ENCODE results near the gene ERVK3-1. TPM values are rescaled to one million over a fixed set of nuclear protein-coding genes. Genes with fewer than 3 reads are reported as not detected.
"Not testable (repeated sequence)": the region's sequence is repeated elsewhere in the genome, so short reads cannot be mapped to it uniquely, and the experiment has no call there.

ERVK3-1 gene, protein sequence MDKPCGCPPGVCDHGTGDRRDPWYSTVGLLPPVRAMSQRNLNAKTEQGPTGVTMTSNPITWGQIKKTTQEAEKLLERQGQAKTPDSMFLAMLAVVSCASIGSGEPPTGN
- polyA plus RNA-seq (2013, experiment 1 of 2), result 56.1 TPM
- 56.2 TPM for polyA plus RNA-seq (2013, experiment 2 of 2)

DNA sequence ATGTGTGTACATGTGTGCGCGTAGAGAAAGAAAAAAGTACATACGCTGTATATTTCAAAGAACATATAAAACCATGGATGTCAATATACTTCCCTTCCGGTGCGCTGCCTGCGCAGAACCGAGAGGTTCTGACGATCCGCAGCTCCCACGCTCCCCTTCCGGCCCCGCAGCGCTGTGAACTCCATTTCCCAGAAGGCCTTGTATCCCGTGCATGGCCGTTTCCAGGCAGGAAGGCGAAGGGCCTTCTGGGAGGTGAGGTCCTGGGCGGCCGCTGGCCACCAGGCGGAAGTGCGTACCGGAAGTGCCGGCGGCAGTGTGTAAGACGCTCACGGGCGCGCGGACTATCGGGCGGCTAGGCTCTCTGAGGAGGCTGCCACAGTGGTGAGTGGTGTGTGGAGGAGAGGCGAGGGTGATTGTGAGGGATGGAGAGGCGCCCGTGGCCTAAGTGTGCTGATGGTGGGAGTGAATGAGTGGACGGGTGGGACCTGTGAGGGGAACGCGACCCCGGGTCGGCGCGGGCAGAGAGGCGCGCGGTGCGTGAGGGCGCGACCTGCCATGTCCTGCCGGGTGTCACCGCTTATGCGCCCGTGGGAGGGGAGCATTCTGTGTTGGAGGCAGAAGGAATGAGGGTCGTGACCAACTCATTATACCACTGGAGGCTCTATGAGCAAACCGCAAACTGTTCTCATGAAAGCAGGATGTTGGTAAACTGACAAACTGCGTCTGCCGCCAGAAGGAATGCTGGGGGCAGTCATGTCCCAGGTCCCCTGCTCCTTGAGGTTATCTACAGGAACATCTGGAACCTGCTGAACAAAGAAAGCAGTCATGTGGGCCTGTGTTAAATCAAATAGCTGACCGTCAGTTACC, at the start of gene ERVK3-1:
TSS of gene ERVK3-1 (plus strand) at position 313 of the 867 bp plus-strand sequence. CDS start 6,792 bp downstream, outside the sequence.
- WGBS (ENCODE audit: extremely low coverage, insufficient coverage, low lambda C conversion rate), result no CpG with 5 or more reads among the region's 55 CpGs
- H3K27ac ChIP-seq (ENCODE audit: low read depth, low read length), result no peak within 1 kb of the TSS
- H3K36me3 ChIP-seq (ENCODE audit: control insufficient read depth, insufficient read depth, low read length), result peaks cover 2% of the 10 kb centered on the region

DNA sequence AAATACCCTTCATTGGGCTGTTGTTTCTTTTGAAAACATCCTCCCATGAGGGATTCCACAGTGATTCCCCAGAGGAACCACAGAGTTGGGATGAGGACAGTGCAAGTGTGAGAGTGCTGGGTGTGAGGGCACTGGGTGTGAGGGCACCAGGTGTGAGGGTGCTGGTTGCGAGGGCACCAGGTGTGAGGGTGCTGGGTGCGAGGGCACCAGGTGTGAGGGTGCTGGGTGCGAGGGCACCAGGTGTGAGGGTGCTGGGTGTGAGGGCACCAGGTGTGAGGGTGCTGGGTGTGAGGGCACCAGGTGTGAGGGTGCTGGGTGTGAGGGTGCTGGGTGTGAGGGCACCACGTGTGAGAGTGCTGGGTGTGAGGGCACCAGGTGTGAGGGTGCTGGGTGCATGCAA, 46.9 kb upstream of the ERVK3-1 start:
- not testable (repeated sequence) for H3K4ac ChIP-seq (ENCODE audit: low read depth, low read length); H3K79me2 ChIP-seq (ENCODE audit: control insufficient read depth, insufficient read depth, low read length); DNase-seq; H3K4me1 ChIP-seq (ENCODE audit: control insufficient read depth, low read depth, low read length); H3K9ac ChIP-seq (ENCODE audit: low read length); H2BK15ac ChIP-seq (replicated peaks; ENCODE audit: low read depth); H2AK5ac ChIP-seq (ENCODE audit: low read length); H3K18ac ChIP-seq (ENCODE audit: low read length); H2BK5ac ChIP-seq (ENCODE audit: low read length); H3K79me1 ChIP-seq (ENCODE audit: low read length); H3K56ac ChIP-seq (ENCODE audit: low read length); H2BK120ac ChIP-seq (ENCODE audit: low read depth, low read length); H4K8ac ChIP-seq (ENCODE audit: low read depth, low read length); H3K27ac ChIP-seq (ENCODE audit: low read depth, low read length); H3K27me3 ChIP-seq (ENCODE audit: insufficient read depth, low read length, poor library complexity); H3K23ac ChIP-seq (ENCODE audit: low read length); H4K5ac ChIP-seq (ENCODE audit: low read length); H3K4me2 ChIP-seq (ENCODE audit: low read length)
- WGBS (ENCODE audit: extremely low coverage, insufficient coverage, low lambda C conversion rate), result no CpG with 5 or more reads among the region's 4 CpGs
- Histone ChIP-seq H3K36me3 (ENCODE audit: control insufficient read depth, insufficient read depth, low read length) (peaks cover 51% of the 10 kb centered on the region), H3K4me3 (ENCODE audit: low read length) (peak overlapping the region; percentile 4)

More for the DNA sequence above, at the start of gene ERVK3-1:
- H3K9ac ChIP-seq (ENCODE audit: low read length), result peak within 1 kb of the TSS; percentile 78
- H2BK15ac ChIP-seq (replicated peaks; ENCODE audit: low read depth), result no peak within 1 kb of the TSS
- no peak within 1 kb of the TSS for H3K4ac ChIP-seq (ENCODE audit: low read depth, low read length)
- no peak within 1 kb of the TSS for H4K8ac ChIP-seq (ENCODE audit: low read depth, low read length)
- H3K18ac ChIP-seq (ENCODE audit: low read length), result no peak within 1 kb of the TSS
- peak within 1 kb of the TSS; percentile 56 for H3K4me2 ChIP-seq (ENCODE audit: low read length)
- no peak within 1 kb of the TSS for H2AK5ac ChIP-seq (ENCODE audit: low read length)
- no peak within 1 kb of the TSS for H2BK5ac ChIP-seq (ENCODE audit: low read length)
- peak; percentile 98 for DNase-seq
- H3K4me1 ChIP-seq (ENCODE audit: control insufficient read depth, low read depth, low read length), result peaks cover 3% of the 10 kb centered on the region
- peak within 1 kb of the TSS; percentile 95 for H3K56ac ChIP-seq (ENCODE audit: low read length)
- H3K23ac ChIP-seq (ENCODE audit: low read length), result no peak within 1 kb of the TSS
- peaks cover 4% of the 10 kb centered on the region for H3K79me2 ChIP-seq (ENCODE audit: control insufficient read depth, insufficient read depth, low read length)
- peak within 1 kb of the TSS; percentile 65 for H3K4me3 ChIP-seq (ENCODE audit: low read length)
- H3K79me1 ChIP-seq (ENCODE audit: low read length), result peaks cover 17% of the 10 kb centered on the region
- H4K5ac ChIP-seq (ENCODE audit: low read length), result no peak within 1 kb of the TSS
- no peaks in the 10 kb centered on the region for H3K27me3 ChIP-seq (ENCODE audit: insufficient read depth, low read length, poor library complexity)
- no peak within 1 kb of the TSS for H2BK120ac ChIP-seq (ENCODE audit: low read depth, low read length)

- Histone ChIP-seq H3K4me3 (ENCODE audit: low read length) (peak overlapping the region; percentile 40), H2BK120ac (ENCODE audit: low read depth, low read length) (no peak overlapping the region), H3K79me2 (ENCODE audit: control insufficient read depth, insufficient read depth, low read length) (no peaks in the 10 kb centered on the region), H3K79me1 (ENCODE audit: low read length) (no peaks in the 10 kb centered on the region), H3K36me3 (ENCODE audit: control insufficient read depth, insufficient read depth, low read length) (peaks cover 39% of the 10 kb centered on the region), H2BK5ac (ENCODE audit: low read length) (no peak overlapping the region), H3K27me3 (ENCODE audit: insufficient read depth, low read length, poor library complexity) (no peaks in the 10 kb centered on the region), H2BK15ac (replicated peaks; ENCODE audit: low read depth) (no peak overlapping the region), H3K4me2 (ENCODE audit: low read length) (no peak overlapping the region), H3K4me1 (ENCODE audit: control insufficient read depth, low read depth, low read length) (no peaks in the 10 kb centered on the region), H4K5ac (ENCODE audit: low read length) (no peak overlapping the region), H3K18ac (ENCODE audit: low read length) (no peak overlapping the region), H3K9ac (ENCODE audit: low read length) (no peak overlapping the region), H3K56ac (ENCODE audit: low read length) (no peak overlapping the region), H3K23ac (ENCODE audit: low read length) (no peak overlapping the region), H4K8ac (ENCODE audit: low read depth, low read length) (no peak overlapping the region), H2AK5ac (ENCODE audit: low read length) (no peak overlapping the region), H3K27ac (ENCODE audit: low read depth, low read length) (no peak overlapping the region), H3K4ac (ENCODE audit: low read depth, low read length) (no peak overlapping the region)
- no CpG with 5 or more reads among the region's 3 CpGs for WGBS (ENCODE audit: extremely low coverage, insufficient coverage, low lambda C conversion rate)
- DNase-seq, result peak; percentile 57
Measured at GRCh38 chr19:58261600-58261967, 43.6 kb upstream of the ERVK3-1 start.

DNA sequence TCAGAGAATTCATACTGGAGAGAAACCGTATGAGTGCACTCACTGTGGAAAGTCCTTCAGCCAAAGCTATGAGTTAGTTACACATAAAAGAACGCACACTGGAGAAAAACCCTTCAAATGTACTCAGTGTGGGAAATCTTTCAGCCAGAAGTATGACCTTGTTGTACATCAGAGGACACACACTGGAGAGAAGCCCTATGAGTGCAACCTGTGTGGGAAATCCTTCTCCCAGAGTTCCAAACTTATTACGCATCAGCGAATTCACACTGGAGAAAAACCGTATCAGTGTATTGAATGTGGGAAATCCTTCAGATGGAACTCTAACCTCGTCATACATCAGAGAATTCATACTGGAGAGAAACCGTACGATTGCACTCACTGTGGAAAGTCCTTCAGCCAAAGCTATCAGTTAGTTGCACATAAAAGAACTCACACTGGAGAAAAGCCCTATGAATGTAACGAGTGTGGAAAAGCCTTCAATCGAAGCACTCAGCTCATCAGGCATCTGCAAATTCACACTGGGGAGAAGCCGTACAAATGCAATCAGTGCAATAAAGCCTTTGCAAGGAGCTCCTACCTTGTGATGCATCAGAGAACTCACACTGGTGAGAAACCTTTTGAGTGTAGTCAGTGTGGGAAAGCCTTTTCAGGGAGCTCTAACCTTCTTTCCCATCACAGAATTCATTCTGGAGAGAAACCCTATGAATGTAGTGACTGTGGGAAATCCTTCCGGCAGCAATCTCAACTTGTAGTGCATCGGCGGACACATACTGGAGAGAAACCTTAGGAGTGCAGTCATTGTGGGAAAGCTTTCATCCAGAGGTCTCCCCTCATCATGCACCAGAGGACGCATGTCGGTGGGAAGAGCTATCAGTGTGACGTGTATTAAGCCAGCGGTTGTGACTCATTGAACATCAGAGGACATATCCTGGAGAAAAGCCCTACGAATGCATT, 42.9 kb upstream of the ERVK3-1 start:
- no peak overlapping the region for H2AK5ac ChIP-seq (ENCODE audit: low read length)
- H3K4me2 ChIP-seq (ENCODE audit: low read length), result no peak overlapping the region
- H2BK5ac ChIP-seq (ENCODE audit: low read length), result no peak overlapping the region
- no peaks in the 10 kb centered on the region for H3K79me2 ChIP-seq (ENCODE audit: control insufficient read depth, insufficient read depth, low read length)
- no peak overlapping the region for H3K27ac ChIP-seq (ENCODE audit: low read depth, low read length)
- H3K36me3 ChIP-seq (ENCODE audit: control insufficient read depth, insufficient read depth, low read length), result peaks cover 37% of the 10 kb centered on the region
- H3K79me1 ChIP-seq (ENCODE audit: low read length), result no peaks in the 10 kb centered on the region
- H3K23ac ChIP-seq (ENCODE audit: low read length), result no peak overlapping the region
- H3K56ac ChIP-seq (ENCODE audit: low read length), result no peak overlapping the region
- no peak overlapping the region for H3K18ac ChIP-seq (ENCODE audit: low read length)
- no peak overlapping the region for H2BK15ac ChIP-seq (replicated peaks; ENCODE audit: low read depth)
- H2BK120ac ChIP-seq (ENCODE audit: low read depth, low read length), result no peak overlapping the region
- no peaks in the 10 kb centered on the region for H3K4me1 ChIP-seq (ENCODE audit: control insufficient read depth, low read depth, low read length)
- no peak overlapping the region for H3K4ac ChIP-seq (ENCODE audit: low read depth, low read length)
- WGBS (ENCODE audit: extremely low coverage, insufficient coverage, low lambda C conversion rate), result no CpG with 5 or more reads among the region's 19 CpGs
- H3K4me3 ChIP-seq (ENCODE audit: low read length), result peak overlapping the region; percentile 67
- no peaks in the 10 kb centered on the region for H3K27me3 ChIP-seq (ENCODE audit: insufficient read depth, low read length, poor library complexity)
- peak; percentile 65 for DNase-seq
- H4K5ac ChIP-seq (ENCODE audit: low read length), result no peak overlapping the region
- H3K9ac ChIP-seq (ENCODE audit: low read length), result no peak overlapping the region
- H4K8ac ChIP-seq (ENCODE audit: low read depth, low read length), result no peak overlapping the region

DNA sequence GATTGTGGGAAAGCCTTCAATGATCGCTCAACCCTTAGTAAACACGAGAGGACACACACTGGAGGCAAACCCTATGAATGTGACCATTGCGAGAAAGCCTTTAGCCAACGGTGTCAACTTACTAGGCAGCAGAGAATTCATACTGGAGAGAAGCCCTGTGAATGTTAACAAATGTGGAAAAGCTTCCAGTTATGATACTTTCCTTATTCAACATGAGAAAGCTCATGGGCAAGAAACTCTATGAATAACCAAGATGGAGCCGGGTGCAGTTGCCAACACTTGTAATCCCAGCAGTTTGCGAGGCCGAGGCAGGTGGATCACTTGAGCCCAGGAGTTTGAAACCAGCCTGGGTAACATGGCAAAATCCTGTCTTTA, 42.3 kb upstream of the ERVK3-1 start:
- Histone ChIP-seq H2BK5ac (ENCODE audit: low read length) (no peak overlapping the region), H2BK120ac (ENCODE audit: low read depth, low read length) (no peak overlapping the region), H3K4me3 (ENCODE audit: low read length) (peak overlapping the region; percentile 67), H3K56ac (ENCODE audit: low read length) (no peak overlapping the region), H3K4me2 (ENCODE audit: low read length) (no peak overlapping the region), H3K27me3 (ENCODE audit: insufficient read depth, low read length, poor library complexity) (no peaks in the 10 kb centered on the region), H3K4me1 (ENCODE audit: control insufficient read depth, low read depth, low read length) (no peaks in the 10 kb centered on the region), H3K4ac (ENCODE audit: low read depth, low read length) (no peak overlapping the region), H3K23ac (ENCODE audit: low read length) (no peak overlapping the region), H3K79me1 (ENCODE audit: low read length) (no peaks in the 10 kb centered on the region), H3K36me3 (ENCODE audit: control insufficient read depth, insufficient read depth, low read length) (peaks cover 33% of the 10 kb centered on the region), H2AK5ac (ENCODE audit: low read length) (no peak overlapping the region), H2BK15ac (replicated peaks; ENCODE audit: low read depth) (no peak overlapping the region), H3K18ac (ENCODE audit: low read length) (no peak overlapping the region), H3K27ac (ENCODE audit: low read depth, low read length) (no peak overlapping the region), H3K79me2 (ENCODE audit: control insufficient read depth, insufficient read depth, low read length) (no peaks in the 10 kb centered on the region), H3K9ac (ENCODE audit: low read length) (no peak overlapping the region), H4K5ac (ENCODE audit: low read length) (no peak overlapping the region), H4K8ac (ENCODE audit: low read depth, low read length) (no peak overlapping the region)
- WGBS (ENCODE audit: extremely low coverage, insufficient coverage, low lambda C conversion rate), result no CpG with 5 or more reads among the region's 7 CpGs
- no peak for DNase-seq

All from mesendoderm (in vitro differentiated cells).